Heart left ventricle (tissue), 16 donors: ENCODE measurements around the gene QSOX1. TPM values are rescaled to one million over a fixed set of nuclear protein-coding genes. Genes with fewer than 3 reads are reported as not detected.

Source experiments
- ATAC-seq, 4 donors: fragments of 200-7000 bp; cut with Tn5 transposase; one replicate each; pipeline ENCODE4 v1.9.1; 2020 to 2022; ENCODE audit warnings: moderate library complexity in 4 of 4, mild to moderate bottlenecking in 3 of 4, moderate number of reproducible peaks in 1 of 4
- DNase-seq, 5 donors: peaks; one replicate each; pipeline ENCODE4 v3.0.0-alpha.2; 2020
- H3K27ac ChIP-seq, 12 donors: fragments of 200-600 bp; sonication (generic) in 4 of 12; one replicate each; pipeline versions ENCODE4 v1.5.0 to v1.8.0; 2016 to 2022; ENCODE audit warnings: mild to moderate bottlenecking in 2 of 12
- H3K27me3 ChIP-seq, 9 donors: fragments of 200-600 bp; sonication (generic) in 2 of 9; one replicate each; pipeline versions ENCODE4 v1.5.1 to v1.8.0; 2016 to 2022; ENCODE audit warnings: mild to moderate bottlenecking in 3 of 9
- H3K36me3 ChIP-seq, 9 donors: fragments of 200-600 bp; sonication (generic) in 2 of 9; one replicate each; pipeline versions ENCODE4 v1.5.0 to v1.8.0; 2018 to 2022; ENCODE audit warnings: mild to moderate bottlenecking in 2 of 9
- H3K4me1 ChIP-seq, 12 donors: fragments of 200-600 bp; sonication (generic) in 4 of 12; one replicate each; pipeline versions ENCODE4 v1.5.0 to v1.8.0; 2016 to 2022; ENCODE audit warnings: mild to moderate bottlenecking in 3 of 12
- H3K4me3 ChIP-seq, 12 donors: fragments of 200-600 bp; sonication (generic) in 4 of 12; one replicate each; pipeline versions ENCODE4 v1.5.0 to v1.8.0; 2017 to 2022; ENCODE audit warnings: mild to moderate bottlenecking in 9 of 12, moderate library complexity in 4 of 12
- H3K9me3 ChIP-seq, 12 donors: fragments of 200-600 bp; sonication (generic) in 4 of 12; one replicate each; pipeline versions ENCODE4 v1.5.0 to v1.8.0; 2016 to 2022; ENCODE audit warnings: mild to moderate bottlenecking in 1 of 12
- POLR2A ChIP-seq, 2 donors: fragments of 450-650 bp; IDR thresholded peaks; one replicate each; pipeline ENCODE4 v1.6.1; 2017; ENCODE audit warnings: antibody characterized with exemption in 2 of 2, mild to moderate bottlenecking in 2 of 2, moderate library complexity in 2 of 2
- WGBS, 4 donors: extraction: QIAGEN DNeasy Blood & Tissue Kit in 2 of 4; methylation state at CpG; one replicate each; pipeline versions ENCODE4 v1.1.5 to v1.1.7; 2013 to 2018; 5-methylcytosine and 5-hydroxymethylcytosine counted together
- intact Hi-C, 10 donors: fragments of 100-400 bp; cut with DNase I; formaldehyde crosslinking; loops; one replicate each; pipeline versions ENCODE4 v1.11.1 to v1.14.2; 2022
- long read RNA-seq, 3 donors: library from polyadenylated mRNA; unstranded; transcript quantifications; one replicate each; pipeline ENCODE4 v2.0.0, GENCODE V29; 2020 to 2021
- polyA plus RNA-seq, 2 donors: library from polyadenylated mRNA; stranded (reverse); fragments of 200-250 nt; gene quantifications; one replicate each; pipeline ENCODE4 v1.2.3, GENCODE V29; 2013
- total RNA-seq, 9 donors: library from RNA; depleted of rRNA in 2 of 9; stranded (reverse); fragments of >200 nt in 2 of 9; fragmentation: NEBNext Ultra II Directional in 3 of 9; extraction: Animal tissue kit (Norgen Biotek cat#: 25700) in 3 of 9; gene quantifications; one replicate each; pipeline versions ENCODE4 v1.1.0 to v1.2.4, GENCODE V29; 2016 to 2023
- TF ChIP-seq, protein P1 (sequence below), 12 donors: fragments of 200-600 bp; sonication (generic) in 4 of 12; IDR thresholded peaks; one replicate each; pipeline versions ENCODE4 v1.5.0 to v1.8.0; 2018 to 2022; ENCODE audit warnings: antibody characterized with exemption in 12 of 12, mild to moderate bottlenecking in 5 of 12
- donor health status: ischemic (EF 13 %, LVEDD 7.1; RV severe dilation, severe dysfunction).
- donor health status: healthy with polysubstance abuse.
- donor health status: DM: no; HTN: yes; CAD: no.
- donor health status: DM: no; HTN: no; CAD: no.
- donor health status: ischemic (EF 25% LVEDD 6.9; RV normal size, moderate dysfunction).
- donor health status: ischemic (EF 25% LVEDD 5.7; RV mildly dilated, moderate dysfunction).
- donor health status: healthy.
- donor health status: DM: yes; HTN: yes; CAD: no.
- donor health status: ischemic (EF 35%, LVEDD 5.7; RV mildly dilated, moderate dysfunction).
- donor health status: nonischemic (EF 11% LVEDD 7.7; RV severe dilation, severe dysfunction).
- donor health status: DM: yes; HTN: yes; CAD: no.
- donor health status: PGD.
- donor health status: ischemic (EF 29% LVEDD 5.4; RV normal size, mild dysfunction).
- donor health status: nonischemic (EF 23%, LVEDD 6.1; RV moderate dilation, normal function).

QSOX1 gene, protein sequence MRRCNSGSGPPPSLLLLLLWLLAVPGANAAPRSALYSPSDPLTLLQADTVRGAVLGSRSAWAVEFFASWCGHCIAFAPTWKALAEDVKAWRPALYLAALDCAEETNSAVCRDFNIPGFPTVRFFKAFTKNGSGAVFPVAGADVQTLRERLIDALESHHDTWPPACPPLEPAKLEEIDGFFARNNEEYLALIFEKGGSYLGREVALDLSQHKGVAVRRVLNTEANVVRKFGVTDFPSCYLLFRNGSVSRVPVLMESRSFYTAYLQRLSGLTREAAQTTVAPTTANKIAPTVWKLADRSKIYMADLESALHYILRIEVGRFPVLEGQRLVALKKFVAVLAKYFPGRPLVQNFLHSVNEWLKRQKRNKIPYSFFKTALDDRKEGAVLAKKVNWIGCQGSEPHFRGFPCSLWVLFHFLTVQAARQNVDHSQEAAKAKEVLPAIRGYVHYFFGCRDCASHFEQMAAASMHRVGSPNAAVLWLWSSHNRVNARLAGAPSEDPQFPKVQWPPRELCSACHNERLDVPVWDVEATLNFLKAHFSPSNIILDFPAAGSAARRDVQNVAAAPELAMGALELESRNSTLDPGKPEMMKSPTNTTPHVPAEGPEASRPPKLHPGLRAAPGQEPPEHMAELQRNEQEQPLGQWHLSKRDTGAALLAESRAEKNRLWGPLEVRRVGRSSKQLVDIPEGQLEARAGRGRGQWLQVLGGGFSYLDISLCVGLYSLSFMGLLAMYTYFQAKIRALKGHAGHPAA
- total RNA-seq (100 to 1,000 TPM in 6 of 9 donors, 10 to 100 TPM in 3; 62.3 to 250 (median 122) TPM), polyA plus RNA-seq (100 to 1,000 TPM in 1 of 2 donors, 10 to 100 TPM in 1; 63.2 to 181 TPM)
- long read RNA-seq, donor 1, full-length matches to known transcripts, result 34 of 110 reads
- long read RNA-seq, donor 1, partial matches to known transcripts, result 58 of 110 reads
- long read RNA-seq, donor 1, other reads (novel, unspliced or antisense), result 18 of 110 reads
- long read RNA-seq, donor 2, full-length matches to known transcripts, result 133 of 311 reads
- long read RNA-seq, donor 2, partial matches to known transcripts, result 146 of 311 reads
- long read RNA-seq, donor 2, other reads (novel, unspliced or antisense), result 32 of 311 reads
- long read RNA-seq, donor 3, full-length matches to known transcripts, result 89 of 236 reads
- long read RNA-seq, donor 3, partial matches to known transcripts, result 121 of 236 reads
- long read RNA-seq, donor 3, other reads (novel, unspliced or antisense), result 26 of 236 reads

DNA sequence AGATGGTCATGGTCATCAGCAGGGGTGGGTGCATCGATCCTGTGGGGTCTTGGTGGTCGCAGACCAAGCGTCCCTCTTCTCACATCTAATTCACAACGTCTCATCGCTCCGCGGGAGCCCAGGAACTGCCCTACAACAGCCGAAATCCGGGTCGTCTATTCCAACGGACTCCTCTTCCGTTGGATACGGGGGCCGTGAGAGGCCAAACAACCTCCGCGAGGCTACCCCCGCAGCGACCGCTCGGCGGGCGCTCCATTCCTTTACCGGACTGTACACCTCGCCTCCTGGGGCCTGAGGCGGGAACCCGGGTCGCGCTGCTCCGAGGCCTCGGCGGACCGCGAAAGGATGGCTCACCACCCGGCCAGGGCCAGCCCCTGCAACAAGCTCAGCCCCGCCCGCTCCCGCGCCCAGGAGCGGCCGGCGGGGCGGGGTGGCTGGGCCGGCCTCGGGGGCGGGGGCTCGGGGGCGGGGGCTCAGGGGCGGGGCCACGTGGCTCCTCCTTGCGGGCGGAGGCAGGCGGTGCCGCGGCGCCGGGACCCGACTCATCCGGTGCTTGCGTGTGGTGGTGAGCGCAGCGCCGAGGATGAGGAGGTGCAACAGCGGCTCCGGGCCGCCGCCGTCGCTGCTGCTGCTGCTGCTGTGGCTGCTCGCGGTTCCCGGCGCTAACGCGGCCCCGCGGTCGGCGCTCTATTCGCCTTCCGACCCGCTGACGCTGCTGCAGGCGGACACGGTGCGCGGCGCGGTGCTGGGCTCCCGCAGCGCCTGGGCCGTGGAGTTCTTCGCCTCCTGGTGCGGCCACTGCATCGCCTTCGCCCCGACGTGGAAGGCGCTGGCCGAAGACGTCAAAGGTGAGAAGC is at the start of gene QSOX1:
Gene QSOX1, plus strand, starts transcription at position 545 of the 857 bp plus-strand sequence. Its CDS starts 39 bp downstream, at position 584.
- intact Hi-C loops, result loop anchor here in 3 of 10 donors (5.0 to 10.0 kb wide), 3 partner anchors 37 to 200 kb away; partner anchors contain the start of gene CEP350 (in 1 of the 3)
- no peaks in the 10 kb centered on the region for H3K36me3 ChIP-seq
- peak within 1 kb of the TSS; percentile 83 to 99 (median 96) for H3K27ac ChIP-seq
- H3K4me1 ChIP-seq, result peaks cover 0 to 54% (median 23%) of the 10 kb centered on the region in 12 donors
- H3K27me3 ChIP-seq, result no peaks in the 10 kb centered on the region
- DNase-seq (peak; percentile 91 to 96 (median 93)), ATAC-seq (peak; percentile 72 to 97 (median 92))
- peak within 1 kb of the TSS; percentile 70 to 100 (median 98) for H3K4me3 ChIP-seq
- 0 to 1% (median 1%) methylated on average over 26 to 100 of the region's 100 CpGs for WGBS, 4 donors
- TF ChIP-seq, protein P1, sequence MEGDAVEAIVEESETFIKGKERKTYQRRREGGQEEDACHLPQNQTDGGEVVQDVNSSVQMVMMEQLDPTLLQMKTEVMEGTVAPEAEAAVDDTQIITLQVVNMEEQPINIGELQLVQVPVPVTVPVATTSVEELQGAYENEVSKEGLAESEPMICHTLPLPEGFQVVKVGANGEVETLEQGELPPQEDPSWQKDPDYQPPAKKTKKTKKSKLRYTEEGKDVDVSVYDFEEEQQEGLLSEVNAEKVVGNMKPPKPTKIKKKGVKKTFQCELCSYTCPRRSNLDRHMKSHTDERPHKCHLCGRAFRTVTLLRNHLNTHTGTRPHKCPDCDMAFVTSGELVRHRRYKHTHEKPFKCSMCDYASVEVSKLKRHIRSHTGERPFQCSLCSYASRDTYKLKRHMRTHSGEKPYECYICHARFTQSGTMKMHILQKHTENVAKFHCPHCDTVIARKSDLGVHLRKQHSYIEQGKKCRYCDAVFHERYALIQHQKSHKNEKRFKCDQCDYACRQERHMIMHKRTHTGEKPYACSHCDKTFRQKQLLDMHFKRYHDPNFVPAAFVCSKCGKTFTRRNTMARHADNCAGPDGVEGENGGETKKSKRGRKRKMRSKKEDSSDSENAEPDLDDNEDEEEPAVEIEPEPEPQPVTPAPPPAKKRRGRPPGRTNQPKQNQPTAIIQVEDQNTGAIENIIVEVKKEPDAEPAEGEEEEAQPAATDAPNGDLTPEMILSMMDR (IDR thresholded peaks at IDR 0.05), result peak in 8 of 12 donors; percentile 15 to 47 (median 38)
- TF ChIP-seq POLR2A (IDR thresholded peaks at IDR 0.05), result peak; percentile 76 to 95
- no peaks in the 10 kb centered on the region for H3K9me3 ChIP-seq

DNA sequence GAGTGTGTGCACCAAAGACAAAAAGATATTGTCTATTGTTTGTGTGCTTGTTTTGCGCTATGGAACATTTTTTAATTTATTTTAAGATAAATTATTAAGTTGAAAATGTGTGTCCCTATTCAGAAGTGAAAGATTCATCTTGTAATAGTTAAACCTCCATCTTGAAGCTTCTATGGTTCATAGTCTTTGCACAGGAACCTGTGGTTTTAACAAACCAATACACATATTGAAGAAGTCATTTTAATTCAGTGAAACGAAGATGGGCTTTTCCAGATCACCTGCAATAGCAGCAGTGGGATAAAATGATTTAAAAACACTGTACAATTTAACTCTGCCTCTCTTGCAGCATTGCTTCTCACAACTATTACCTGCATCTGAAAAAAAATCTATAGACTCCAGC is 42.6 kb upstream of the QSOX1 start:
- Histone ChIP-seq H3K4me1 (peaks cover 0 to 32% (median 14%) of the 10 kb centered on the region in 12 donors), H3K27ac (peak overlapping the region in 4 of 12 donors; percentile 2 to 51 (median 36)), H3K9me3 (no peaks in the 10 kb centered on the region), H3K4me3 (no peak overlapping the region), H3K36me3 (peaks cover 0 to 57% (median 43%) of the 10 kb centered on the region in 9 donors), H3K27me3 (no peaks in the 10 kb centered on the region)
- WGBS, 4 donors, result 90 to 94% (median 93%) methylated on average over 2 of the region's 2 CpGs
- TF ChIP-seq, protein P1 (IDR thresholded peaks at IDR 0.05), result no peak
- no peak for TF ChIP-seq POLR2A (IDR thresholded peaks at IDR 0.05)
- intact Hi-C loops, result loop anchor here in 5 of 10 donors (5.0 to 10.0 kb wide), 3 partner anchors 40 to 65 kb away; partner anchors contain the start of gene QSOX1 (in 1 of the 5)
- DNase-seq, result no peak
- ATAC-seq, result no peak

DNA sequence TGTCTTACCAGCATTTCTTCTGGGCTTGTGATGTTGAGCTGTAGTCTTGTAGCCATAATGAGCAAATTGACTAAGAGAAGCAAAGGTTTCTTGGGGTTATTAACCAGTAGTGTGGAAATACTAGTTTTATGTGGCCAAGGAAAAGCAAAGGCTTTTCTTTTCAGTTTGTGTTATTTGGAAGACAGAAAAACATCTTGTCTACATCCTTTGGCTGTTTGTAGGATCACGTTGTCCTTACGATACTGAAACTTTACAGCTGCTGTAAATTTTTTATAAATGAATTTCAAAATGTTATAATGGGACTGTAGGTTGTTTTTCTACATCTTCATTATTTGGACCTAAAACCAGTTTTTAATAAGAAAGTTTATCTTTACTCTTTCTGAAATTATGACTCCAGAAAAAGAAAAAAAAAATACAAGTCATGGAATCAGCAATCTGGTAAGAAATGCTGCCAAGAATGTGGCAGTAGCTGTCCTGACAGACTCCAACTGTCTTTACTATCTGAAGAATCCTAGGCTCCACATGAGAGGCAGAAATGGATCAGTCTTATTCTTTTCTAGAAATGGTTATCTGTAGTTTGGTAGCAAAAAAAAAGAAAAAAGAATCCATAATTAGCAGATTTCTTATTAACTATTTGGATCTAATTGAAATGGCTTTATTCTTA is 41.6 kb upstream of the QSOX1 start:
- no peak for TF ChIP-seq POLR2A (IDR thresholded peaks at IDR 0.05)
- TF ChIP-seq, protein P1 (IDR thresholded peaks at IDR 0.05), result no peak
- H3K4me3 ChIP-seq, result no peak overlapping the region
- peaks cover 0 to 42% (median 21%) of the 10 kb centered on the region in 12 donors for H3K4me1 ChIP-seq
- 61 to 76% (median 71%) methylated on average over 2 of the region's 2 CpGs for WGBS, 4 donors
- no peaks in the 10 kb centered on the region for H3K27me3 ChIP-seq
- peaks cover 0 to 49% (median 43%) of the 10 kb centered on the region in 9 donors for H3K36me3 ChIP-seq
- no peaks in the 10 kb centered on the region for H3K9me3 ChIP-seq
- no peak for DNase-seq
- peak overlapping the region in 11 of 12 donors; percentile 1 to 67 (median 34) for H3K27ac ChIP-seq
- intact Hi-C loops, result loop anchor here in 5 of 10 donors (5.0 to 10.0 kb wide), 3 partner anchors 39 to 64 kb away; partner anchors contain the start of gene QSOX1 (in 1 of the 5)
- peak in 2 of 4 donors; percentile 38 to 60 for ATAC-seq
